HepG2 (cell line): ENCODE results near the gene SCFD2. TPM values are rescaled to one million over a fixed set of nuclear protein-coding genes. Genes with fewer than 3 reads are reported as not detected.

ENCODE experiments used
- ATF7-NPFF ChIP-seq: sonication (generic); formaldehyde crosslinking; IDR thresholded peaks from 2 replicates; pipeline ENCODE4 v1.8.1; 2023; ENCODE audit warnings: mild to moderate bottlenecking, low read depth, missing genetic modification reagents, moderate library complexity
- BCL6 ChIP-seq: IDR thresholded peaks from 2 replicates; pipeline ENCODE4 v1.6.1; 2016; ENCODE audit warnings: missing genetic modification reagents, missing compliant biosample characterization
- FOSL2 ChIP-seq: sonication (generic); formaldehyde crosslinking; IDR thresholded peaks from 2 replicates; pipeline ENCODE4 v1.4.0; 2020; ENCODE audit warnings: missing genetic modification reagents
- FOXK2 ChIP-seq: fragments of 450-650 bp; IDR thresholded peaks from 2 replicates; pipeline ENCODE4 v1.6.1; 2016
- IRF2 ChIP-seq: IDR thresholded peaks from 2 replicates; pipeline ENCODE4 v1.6.1; 2018; ENCODE audit warnings: missing genetic modification reagents, missing compliant biosample characterization
- KAT8 ChIP-seq: IDR thresholded peaks from 2 replicates; pipeline ENCODE4 v1.6.1; 2016; ENCODE audit warnings: missing genetic modification reagents, missing compliant biosample characterization
- MBNL3 ChIP-seq: fragments of 250-450 bp; sonication (Bioruptor Pico); conservative IDR thresholded peaks from 2 replicates; pipeline ENCODE4 v1.8.0; 2022; ENCODE audit warnings: mild to moderate bottlenecking, inconsistent platforms
- MEIS2 ChIP-seq: sonication (generic); formaldehyde crosslinking; IDR thresholded peaks from 2 replicates; pipeline ENCODE4 v1.9.0; 2021; ENCODE audit warnings: mild to moderate bottlenecking, missing genetic modification reagents
- MTA1 ChIP-seq: sonication (generic); formaldehyde crosslinking; IDR thresholded peaks from 2 replicates; pipeline ENCODE4 v1.4.0; 2020; ENCODE audit warnings: missing genetic modification reagents, mild to moderate bottlenecking, borderline replicate concordance
- RNF2 ChIP-seq: fragments of 450-650 bp; conservative IDR thresholded peaks from 2 replicates; pipeline ENCODE4 v1.6.1; 2016; ENCODE audit warnings: low read depth
- SIX1 ChIP-seq: sonication (generic); formaldehyde crosslinking; IDR thresholded peaks from 2 replicates; pipeline ENCODE4 v1.4.0; 2020; ENCODE audit warnings: missing genetic modification reagents, borderline replicate concordance
- TBP ChIP-seq: sonication (generic); formaldehyde crosslinking; IDR thresholded peaks from 2 replicates; pipeline ENCODE4 v1.5.0; 2020; ENCODE audit warnings: missing genetic modification reagents
- ZMAT3 ChIP-seq: sonication (generic); formaldehyde crosslinking; conservative IDR thresholded peaks from 2 replicates; pipeline ENCODE4 v1.7.0; 2021; ENCODE audit warnings: missing genetic modification reagents
- ZNF563 ChIP-seq: sonication (generic); formaldehyde crosslinking; IDR thresholded peaks from 2 replicates; pipeline ENCODE4 v1.8.0; 2022; ENCODE audit warnings: mild to moderate bottlenecking, moderate library complexity, missing genetic modification reagents
- ZNF816 ChIP-seq: sonication (generic); formaldehyde crosslinking; IDR thresholded peaks from 2 replicates; pipeline ENCODE4 v1.8.0; 2022; ENCODE audit warnings: missing genetic modification reagents, mild to moderate bottlenecking, borderline replicate concordance
- polyA plus RNA-seq, 8 experiments: library from polyadenylated mRNA; depleted of rRNA in 3 of 8; stranded (reverse) in 7 of 8; unstranded in 1 of 8; fragments of >200 nt; fragmentation: Illumina TruSeq in 4 of 8; extraction: Trizol in 4 of 8; gene quantifications; 2 replicates each; pipeline versions ENCODE4 v1.2.1 to v1.2.3, GENCODE V29; 2011 to 2016; ENCODE audit warnings: low read depth in 4 of 8, missing spikeins in 1 of 8, mixed read lengths in 1 of 8; ENCODE audit not compliant: insufficient read depth in 1 of 8
- total RNA-seq, 5 experiments: library from RNA; depleted of rRNA; stranded (reverse); fragments of >200 nt; fragmentation: Illumina TruSeq; extraction: Trizol; gene quantifications; 2 replicates each; pipeline ENCODE4 v1.2.3, GENCODE V29; 2016; ENCODE audit warnings: low read depth in 1 of 5
- TF ChIP-seq, protein P1 (sequence below): sonication (generic); formaldehyde crosslinking; IDR thresholded peaks from 2 replicates; pipeline ENCODE4 v1.4.0; 2020; ENCODE audit warnings: missing genetic modification reagents
- TF ChIP-seq, protein P2 (sequence below): IDR thresholded peaks from 2 replicates; pipeline ENCODE4 v1.6.1; 2018; ENCODE audit warnings: missing genetic modification reagents, mild to moderate bottlenecking, missing compliant biosample characterization
- TF ChIP-seq, protein P3 (sequence below): sonication (generic); formaldehyde crosslinking; IDR thresholded peaks from 2 replicates; pipeline ENCODE4 v1.4.0; 2020; ENCODE audit warnings: missing genetic modification reagents
- TF ChIP-seq, protein P4 (sequence below), 2 experiments: sonication (generic) in 1 of 2; formaldehyde crosslinking in 1 of 2; IDR thresholded peaks; 2 replicates each; pipeline versions ENCODE4 v1.4.0 to v1.6.1; 2018 to 2020; ENCODE audit warnings: missing genetic modification reagents in 2 of 2, borderline replicate concordance in 1 of 2, low read depth in 1 of 2, mild to moderate bottlenecking in 1 of 2, missing biosample characterization in 1 of 2

SCFD2 gene
- total and polyA plus RNA-seq, 2 of the 13 experiments (the other 11 are each of a cell fraction or from before 2014, with no cell fraction given) = 4.6 to 15.6 TPM

DNA sequence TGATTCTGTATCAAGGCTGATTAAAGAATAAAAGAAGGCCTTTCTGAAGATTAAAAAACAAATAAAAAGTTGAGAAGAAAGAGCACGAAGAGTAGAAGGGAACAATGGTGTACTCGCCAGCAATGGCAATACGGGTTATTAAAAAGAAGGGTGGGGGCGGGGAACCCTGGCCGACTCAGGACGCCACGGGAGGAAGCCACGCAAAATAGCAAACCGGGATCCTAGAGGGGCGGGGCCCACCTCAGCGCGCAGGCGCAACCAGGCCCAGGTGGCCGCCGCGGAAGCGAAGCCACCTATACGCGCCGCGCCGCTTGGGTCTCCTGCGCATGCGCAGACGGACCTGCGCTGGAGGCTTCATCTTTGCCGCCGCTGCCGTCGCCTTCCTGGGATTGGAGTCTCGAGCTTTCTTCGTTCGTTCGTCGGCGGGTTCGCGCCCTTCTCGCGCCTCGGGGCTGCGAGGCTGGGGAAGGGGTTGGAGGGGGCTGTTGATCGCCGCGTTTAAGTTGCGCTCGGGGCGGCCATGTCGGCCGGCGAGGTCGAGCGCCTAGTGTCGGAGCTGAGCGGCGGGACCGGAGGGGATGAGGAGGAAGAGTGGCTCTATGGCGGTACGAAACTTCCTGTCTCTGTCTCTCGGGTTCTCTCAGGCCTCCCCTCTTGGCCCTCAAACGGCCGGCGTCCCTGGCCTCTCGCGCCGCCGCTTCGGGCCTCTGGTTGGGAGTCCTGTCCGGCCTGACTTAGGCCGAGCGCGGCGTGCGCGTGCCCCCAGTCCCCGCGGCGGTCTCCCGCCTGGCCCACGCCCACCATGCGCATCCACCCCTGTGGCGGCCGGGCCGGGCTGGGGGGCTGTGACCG is 11.7 kb upstream of the SCFD2 start, which contains the start of gene FIP1L1 (continued):
- peak; percentile 91 for TF ChIP-seq ZMAT3 (CRISPR knock-in tag)
- TF ChIP-seq BCL6 (CRISPR knock-in tag) = peak; percentile 22; the same call in 1 of the 2 replicates
- 0 out of 2 replicates have a peak, but pooled peaks have one; percentile 24 for TF ChIP-seq MEIS2
- TF ChIP-seq, protein P1, sequence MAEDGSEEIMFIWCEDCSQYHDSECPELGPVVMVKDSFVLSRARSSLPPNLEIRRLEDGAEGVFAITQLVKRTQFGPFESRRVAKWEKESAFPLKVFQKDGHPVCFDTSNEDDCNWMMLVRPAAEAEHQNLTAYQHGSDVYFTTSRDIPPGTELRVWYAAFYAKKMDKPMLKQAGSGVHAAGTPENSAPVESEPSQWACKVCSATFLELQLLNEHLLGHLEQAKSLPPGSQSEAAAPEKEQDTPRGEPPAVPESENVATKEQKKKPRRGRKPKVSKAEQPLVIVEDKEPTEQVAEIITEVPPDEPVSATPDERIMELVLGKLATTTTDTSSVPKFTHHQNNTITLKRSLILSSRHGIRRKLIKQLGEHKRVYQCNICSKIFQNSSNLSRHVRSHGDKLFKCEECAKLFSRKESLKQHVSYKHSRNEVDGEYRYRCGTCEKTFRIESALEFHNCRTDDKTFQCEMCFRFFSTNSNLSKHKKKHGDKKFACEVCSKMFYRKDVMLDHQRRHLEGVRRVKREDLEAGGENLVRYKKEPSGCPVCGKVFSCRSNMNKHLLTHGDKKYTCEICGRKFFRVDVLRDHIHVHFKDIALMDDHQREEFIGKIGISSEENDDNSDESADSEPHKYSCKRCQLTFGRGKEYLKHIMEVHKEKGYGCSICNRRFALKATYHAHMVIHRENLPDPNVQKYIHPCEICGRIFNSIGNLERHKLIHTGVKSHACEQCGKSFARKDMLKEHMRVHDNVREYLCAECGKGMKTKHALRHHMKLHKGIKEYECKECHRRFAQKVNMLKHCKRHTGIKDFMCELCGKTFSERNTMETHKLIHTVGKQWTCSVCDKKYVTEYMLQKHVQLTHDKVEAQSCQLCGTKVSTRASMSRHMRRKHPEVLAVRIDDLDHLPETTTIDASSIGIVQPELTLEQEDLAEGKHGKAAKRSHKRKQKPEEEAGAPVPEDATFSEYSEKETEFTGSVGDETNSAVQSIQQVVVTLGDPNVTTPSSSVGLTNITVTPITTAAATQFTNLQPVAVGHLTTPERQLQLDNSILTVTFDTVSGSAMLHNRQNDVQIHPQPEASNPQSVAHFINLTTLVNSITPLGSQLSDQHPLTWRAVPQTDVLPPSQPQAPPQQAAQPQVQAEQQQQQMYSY (CRISPR knock-in tag) = no peak
- peak; percentile 42; the same call in 1 of the 2 replicates for TF ChIP-seq MTA1
- TF ChIP-seq ZNF816 (CRISPR knock-in tag) = peak; percentile 90
- peak; percentile 87 for TF ChIP-seq ATF7-NPFF (CRISPR knock-in tag)
- TF ChIP-seq RNF2 = 0 out of 2 replicates have a peak, but pooled peaks have one; percentile 48
- TF ChIP-seq, protein P2, sequence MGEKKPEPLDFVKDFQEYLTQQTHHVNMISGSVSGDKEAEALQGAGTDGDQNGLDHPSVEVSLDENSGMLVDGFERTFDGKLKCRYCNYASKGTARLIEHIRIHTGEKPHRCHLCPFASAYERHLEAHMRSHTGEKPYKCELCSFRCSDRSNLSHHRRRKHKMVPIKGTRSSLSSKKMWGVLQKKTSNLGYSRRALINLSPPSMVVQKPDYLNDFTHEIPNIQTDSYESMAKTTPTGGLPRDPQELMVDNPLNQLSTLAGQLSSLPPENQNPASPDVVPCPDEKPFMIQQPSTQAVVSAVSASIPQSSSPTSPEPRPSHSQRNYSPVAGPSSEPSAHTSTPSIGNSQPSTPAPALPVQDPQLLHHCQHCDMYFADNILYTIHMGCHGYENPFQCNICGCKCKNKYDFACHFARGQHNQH (CRISPR knock-in tag) = peak; percentile 57
- TF ChIP-seq SIX1 = no peak
- no peak for TF ChIP-seq TBP (CRISPR knock-in tag)
- TF ChIP-seq, protein P3, sequence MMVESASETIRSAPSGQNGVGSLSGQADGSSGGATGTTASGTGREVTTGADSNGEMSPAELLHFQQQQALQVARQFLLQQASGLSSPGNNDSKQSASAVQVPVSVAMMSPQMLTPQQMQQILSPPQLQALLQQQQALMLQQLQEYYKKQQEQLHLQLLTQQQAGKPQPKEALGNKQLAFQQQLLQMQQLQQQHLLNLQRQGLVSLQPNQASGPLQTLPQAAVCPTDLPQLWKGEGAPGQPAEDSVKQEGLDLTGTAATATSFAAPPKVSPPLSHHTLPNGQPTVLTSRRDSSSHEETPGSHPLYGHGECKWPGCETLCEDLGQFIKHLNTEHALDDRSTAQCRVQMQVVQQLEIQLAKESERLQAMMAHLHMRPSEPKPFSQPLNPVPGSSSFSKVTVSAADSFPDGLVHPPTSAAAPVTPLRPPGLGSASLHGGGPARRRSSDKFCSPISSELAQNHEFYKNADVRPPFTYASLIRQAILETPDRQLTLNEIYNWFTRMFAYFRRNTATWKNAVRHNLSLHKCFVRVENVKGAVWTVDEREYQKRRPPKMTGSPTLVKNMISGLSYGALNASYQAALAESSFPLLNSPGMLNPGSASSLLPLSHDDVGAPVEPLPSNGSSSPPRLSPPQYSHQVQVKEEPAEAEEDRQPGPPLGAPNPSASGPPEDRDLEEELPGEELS = peak; percentile 46; the same call in 1 of the 2 replicates
- peak; percentile 42; the same call in 1 of the 2 replicates for TF ChIP-seq IRF2 (CRISPR knock-in tag)
- TF ChIP-seq FOXK2 = no peak
- peak; percentile 70; the same call in 1 of the 2 replicates for TF ChIP-seq ZNF563 (CRISPR knock-in tag)
- peak; percentile 88 for TF ChIP-seq KAT8 (CRISPR knock-in tag)
- TF ChIP-seq FOSL2 = peak; percentile 23; the same call in 1 of the 2 replicates
- TF ChIP-seq, protein P4, sequence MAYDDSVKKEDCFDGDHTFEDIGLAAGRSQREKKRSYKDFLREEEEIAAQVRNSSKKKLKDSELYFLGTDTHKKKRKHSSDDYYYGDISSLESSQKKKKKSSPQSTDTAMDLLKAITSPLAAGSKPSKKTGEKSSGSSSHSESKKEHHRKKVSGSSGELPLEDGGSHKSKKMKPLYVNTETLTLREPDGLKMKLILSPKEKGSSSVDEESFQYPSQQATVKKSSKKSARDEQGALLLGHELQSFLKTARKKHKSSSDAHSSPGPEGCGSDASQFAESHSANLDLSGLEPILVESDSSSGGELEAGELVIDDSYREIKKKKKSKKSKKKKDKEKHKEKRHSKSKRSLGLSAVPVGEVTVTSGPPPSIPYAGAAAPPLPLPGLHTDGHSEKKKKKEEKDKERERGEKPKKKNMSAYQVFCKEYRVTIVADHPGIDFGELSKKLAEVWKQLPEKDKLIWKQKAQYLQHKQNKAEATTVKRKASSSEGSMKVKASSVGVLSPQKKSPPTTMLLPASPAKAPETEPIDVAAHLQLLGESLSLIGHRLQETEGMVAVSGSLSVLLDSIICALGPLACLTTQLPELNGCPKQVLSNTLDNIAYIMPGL (CRISPR knock-in tag; IDR thresholded peaks at IDR 0.05; ENCODE audit: borderline replicate concordance in 1 of 2, low read depth in 1 of 2) = peak; percentile 70 to 82
- TF ChIP-seq MBNL3 = no peak
